ENCODE measurements around the gene DCDC2C.

The DCDC2C gene

DNA sequence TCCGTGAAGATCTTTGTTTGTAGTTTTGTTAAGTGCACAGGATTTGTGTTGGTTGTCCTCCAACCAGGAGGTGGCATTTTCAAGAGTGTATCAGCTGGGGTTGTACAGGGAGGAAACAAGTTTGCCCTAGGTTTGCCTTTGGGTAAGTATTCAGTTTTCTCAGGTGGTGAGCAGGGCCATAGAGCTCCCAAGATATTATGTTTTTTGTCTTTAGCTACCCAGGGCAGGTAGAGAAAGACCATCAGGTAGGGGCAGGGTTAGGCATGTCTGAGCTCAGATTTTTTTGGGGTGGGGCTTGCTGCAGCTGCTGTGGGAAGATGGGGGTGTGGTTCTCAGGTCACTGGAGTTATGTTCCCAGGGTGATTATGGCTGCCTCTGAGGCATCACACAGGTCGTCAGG, 191.6 kb downstream of the DCDC2C start:
- no peak for DNase-seq (ENCODE audit: low read depth, low spot score)

Measured in smooth muscle cell of the brain vasculature (primary cell).